ENCODE data around the gene IL12A.
A peak's percentile ranks its signal among the peaks of the same experiment; 100 is the strongest.

IL12A gene

DNA sequence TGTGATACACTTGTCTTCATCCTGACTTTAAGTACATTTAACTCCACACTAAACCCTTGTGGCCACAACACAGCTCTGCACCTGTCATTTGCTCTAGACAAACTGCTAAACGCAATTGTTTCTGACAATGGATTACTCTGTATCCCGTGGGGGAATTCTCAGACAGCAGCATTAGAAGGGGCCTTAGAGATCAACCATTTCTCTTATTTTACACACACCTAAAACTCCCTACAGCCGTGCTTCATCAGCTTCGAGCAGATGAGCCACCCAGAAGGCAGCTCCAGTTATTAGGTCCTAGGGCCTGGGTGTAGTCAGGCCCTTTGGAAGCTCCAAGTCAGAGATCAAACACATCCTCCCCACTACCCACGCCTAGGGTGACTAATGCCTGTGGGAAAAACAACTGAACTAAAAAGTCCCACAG is 1.3 kb upstream of the IL12A start:
- peak; percentile 77 for FAIRE-seq
- no peak for DNase-seq (ENCODE audit: insufficient read length, low spot score)

DNA sequence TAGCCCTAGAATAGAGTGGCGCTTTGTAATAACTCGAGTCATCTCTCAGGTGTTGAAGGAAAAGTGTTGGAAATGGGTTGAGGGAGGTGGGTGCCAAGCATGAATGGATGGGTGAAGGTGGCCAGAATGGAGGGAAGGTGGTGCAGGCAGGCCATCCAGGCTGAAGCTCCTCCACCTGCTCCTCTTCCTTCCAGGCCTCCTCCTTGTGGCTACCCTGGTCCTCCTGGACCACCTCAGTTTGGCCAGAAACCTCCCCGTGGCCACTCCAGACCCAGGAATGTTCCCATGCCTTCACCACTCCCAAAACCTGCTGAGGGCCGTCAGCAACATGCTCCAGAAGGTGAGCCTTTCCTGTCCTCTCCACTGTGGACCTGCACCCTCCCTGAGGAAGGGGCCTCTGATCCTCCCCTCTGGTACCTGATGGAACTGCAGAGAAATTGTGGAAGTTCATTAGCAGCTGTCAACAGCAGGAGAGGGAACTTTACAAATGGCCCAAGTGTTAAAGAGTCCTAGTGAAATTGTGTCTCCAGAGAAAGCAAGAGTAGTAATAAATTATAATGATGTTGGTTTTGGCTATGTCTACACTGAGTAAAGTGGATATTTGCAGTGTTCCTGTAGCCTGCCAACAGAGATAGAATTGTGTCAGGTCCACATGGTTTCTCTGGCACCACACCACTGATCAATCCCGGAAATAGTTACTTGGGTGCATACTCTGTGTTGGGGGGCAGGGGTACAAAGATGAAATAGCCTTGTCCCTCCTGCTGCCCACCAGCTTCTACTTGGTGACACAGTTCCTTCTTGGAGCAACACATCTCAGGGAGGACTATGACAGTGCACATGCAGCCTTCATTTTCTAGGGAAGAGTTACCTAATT is 1.6 kb downstream of the IL12A start:
- DNase-seq (ENCODE audit: insufficient read length, low spot score) (no peak), FAIRE-seq (peak; percentile 39)

DNA sequence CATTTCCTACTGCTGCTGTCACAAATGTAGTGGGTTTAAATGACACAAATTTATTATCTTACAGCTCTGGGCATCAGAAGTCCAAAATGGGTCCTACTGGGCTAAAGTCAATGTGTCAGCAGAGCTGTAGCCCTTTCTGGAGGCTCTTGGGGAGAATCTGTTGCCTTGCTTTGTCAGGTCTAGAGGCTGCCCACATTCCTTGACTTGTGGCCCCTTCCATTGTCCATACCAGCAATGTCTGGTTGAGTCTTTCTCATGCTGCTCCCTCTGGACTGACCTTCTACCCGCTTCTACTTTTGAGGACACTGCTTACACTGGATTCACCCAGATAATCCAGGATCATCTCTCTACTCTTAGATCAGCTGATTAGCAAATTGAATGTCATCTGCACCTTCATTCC is 3.0 kb downstream of the IL12A start:
- FAIRE-seq: no peak
- DNase-seq (ENCODE audit: insufficient read length, low spot score): no peak

DNA sequence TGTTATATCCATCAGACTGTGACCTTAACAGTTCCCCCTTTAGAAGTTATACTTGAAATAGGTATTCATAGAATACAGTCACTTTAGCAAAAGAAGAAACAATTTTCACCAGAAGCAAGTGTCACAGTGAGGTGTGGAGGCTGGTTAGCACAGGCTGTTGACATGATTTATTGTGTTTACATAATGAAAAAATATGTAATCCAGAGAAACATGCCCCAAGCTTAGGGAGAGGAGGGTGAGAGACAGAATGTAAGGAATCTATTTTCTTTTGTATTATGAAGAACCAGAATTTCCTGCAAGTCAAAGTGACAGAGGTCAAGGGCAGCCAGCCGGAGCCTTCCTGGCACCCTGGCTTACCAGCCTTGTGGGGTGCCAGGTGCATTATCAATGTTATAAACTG is 4.0 kb downstream of the IL12A start:
- FAIRE-seq (no peak), DNase-seq (ENCODE audit: insufficient read length, low spot score) (no peak)

DNA sequence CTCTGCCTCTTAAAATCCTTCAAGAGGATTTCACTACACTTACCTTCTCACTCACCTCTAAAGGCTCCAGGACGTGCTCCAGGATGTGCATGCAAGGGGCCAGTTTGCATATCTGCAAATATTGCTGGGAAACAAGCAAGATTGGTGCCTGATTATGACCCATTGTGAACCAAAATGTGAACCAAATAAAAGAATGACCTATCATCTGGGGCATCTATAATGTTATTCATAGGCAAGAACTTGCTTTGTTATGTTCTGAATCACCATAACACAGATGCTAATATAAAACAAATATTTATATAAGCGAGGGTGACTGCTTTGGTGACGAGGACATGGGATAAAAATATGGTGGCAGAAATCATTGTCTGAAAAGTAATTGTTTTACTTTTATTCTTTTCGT is 5.5 kb downstream of the IL12A start:
- DNase-seq (ENCODE audit: insufficient read length, low spot score): no peak

DNA sequence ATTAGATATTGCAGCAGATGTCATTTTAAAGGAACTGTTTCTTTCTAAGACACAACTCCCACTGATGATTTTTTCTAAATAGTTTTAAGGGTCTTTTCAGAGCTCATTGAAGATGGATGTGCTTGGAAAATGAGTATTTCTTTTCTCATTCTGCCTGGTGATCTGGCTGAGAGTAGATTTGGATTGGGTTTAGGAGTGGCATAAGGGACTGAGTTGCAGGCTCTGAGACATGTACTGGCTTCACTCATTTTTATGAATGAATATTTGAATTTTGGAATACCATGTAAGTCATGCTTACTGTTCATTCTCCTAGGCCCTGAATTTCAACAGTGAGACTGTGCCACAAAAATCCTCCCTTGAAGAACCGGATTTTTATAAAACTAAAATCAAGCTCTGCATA is 6.5 kb downstream of the IL12A start:
- FAIRE-seq: no peak

More for the DNA sequence above, 5.5 kb downstream of the IL12A start:
- FAIRE-seq: no peak

DNA sequence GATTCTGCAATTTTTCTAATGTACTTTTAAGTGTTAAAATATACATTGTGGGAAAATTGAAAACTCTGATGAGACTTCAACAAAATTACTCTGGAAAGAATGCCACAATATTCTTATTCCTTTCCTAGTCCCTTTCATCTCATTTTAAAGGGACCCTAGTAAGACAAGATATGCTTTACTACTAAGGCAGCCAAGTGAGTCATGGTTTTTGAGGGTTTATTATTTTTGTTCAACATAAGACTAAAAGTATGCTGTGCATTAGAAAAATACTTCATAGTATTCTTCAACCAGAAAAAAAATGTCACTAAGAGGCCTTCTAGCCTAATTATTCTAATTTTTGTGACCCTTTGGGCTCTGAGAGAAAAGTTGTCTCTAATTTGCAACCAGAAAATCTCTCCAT is 7.4 kb downstream of the IL12A start:
- FAIRE-seq (no peak), DNase-seq (ENCODE audit: insufficient read length, low spot score) (no peak)

More for the DNA sequence above, 6.5 kb downstream of the IL12A start:
- no peak for DNase-seq (ENCODE audit: insufficient read length, low spot score)

DNA sequence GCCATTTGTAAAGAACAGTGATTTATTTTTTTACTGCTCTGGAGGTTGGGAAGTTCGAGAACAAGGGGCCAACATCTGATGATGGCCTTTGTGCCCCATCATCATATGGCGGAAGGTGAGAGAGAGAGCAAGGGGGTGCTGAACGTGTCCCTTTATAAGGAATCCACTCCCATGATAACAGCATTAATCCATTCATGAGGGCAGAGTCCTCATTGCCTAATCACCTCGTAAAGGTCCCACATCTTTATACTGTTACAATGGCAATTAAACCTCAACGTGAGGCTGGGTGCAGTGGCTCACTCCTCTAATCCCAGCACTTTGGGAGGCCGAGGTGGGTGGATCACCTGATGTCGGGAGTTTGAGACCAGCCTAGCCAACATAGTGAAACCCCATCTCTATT is 8.3 kb downstream of the IL12A start:
- FAIRE-seq (no peak), DNase-seq (ENCODE audit: insufficient read length, low spot score) (no peak)

DNA sequence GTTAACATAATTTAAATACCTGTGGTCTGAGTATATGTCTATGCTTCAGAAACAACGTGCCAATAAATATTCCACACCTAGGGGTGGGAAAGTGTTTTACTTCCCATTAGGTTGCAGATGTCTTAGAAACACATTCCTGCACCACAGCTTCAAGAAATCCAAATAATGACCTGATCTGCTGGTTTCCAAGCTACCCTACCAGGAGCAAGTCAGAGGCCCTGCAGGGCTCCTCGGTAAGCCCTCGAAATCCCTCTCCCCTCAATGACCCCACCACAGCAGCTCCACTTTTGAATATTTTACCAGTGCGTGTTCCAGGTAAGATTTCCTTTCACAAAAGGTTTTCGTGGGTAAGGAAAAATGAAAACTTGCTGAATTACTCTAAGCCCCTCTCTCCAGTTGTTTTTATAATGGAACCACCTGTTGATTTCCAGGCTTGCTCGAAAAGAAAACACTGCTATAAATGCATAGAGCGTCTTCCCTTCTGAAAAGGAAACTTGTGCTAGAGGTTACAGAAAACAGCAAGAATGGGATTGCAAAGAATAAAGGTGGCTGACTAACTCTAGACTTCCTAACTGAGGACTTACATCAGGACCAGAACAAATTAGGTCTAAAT is 12.6 kb downstream of the IL12A start:
- FAIRE-seq: no peak
- DNase-seq (ENCODE audit: insufficient read length, low spot score): no peak

DNA sequence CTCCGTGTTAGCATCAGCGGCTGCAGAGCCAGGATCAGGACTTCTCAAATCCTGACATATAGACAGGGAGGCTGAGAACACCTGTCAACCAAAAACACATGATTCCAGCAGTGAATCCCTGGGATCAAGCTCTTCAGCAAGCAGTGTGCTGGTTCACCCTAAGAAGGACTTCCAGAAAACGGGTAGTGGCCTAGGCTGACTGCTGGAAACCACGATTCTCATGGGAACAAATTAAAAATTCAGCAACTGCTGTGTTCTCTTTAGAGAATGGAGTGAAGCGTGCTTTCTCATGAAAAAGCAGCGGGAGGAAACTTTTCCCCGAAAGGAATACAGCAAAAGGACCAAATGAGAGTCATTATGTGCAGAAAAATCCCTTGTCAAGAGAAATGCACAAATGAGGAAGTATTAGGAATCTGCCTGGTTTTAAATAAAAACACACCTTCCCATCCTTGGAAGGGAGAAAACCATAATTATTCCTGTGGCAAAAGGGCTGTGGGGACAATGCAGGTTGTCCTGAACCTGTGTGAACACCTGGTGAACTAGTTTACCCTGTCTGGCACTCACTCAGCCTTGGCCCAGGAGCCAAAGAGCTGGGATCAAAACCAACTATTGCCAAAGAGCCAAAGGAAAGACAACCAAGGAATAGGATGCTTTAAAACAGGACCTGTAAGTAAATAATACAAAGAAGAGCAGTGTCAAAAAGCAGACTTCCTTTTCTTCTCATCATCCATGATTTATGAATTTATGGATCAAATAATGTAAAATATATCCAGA is 13.4 kb downstream of the IL12A start:
- FAIRE-seq (no peak), DNase-seq (ENCODE audit: insufficient read length, low spot score) (no peak)

DNA sequence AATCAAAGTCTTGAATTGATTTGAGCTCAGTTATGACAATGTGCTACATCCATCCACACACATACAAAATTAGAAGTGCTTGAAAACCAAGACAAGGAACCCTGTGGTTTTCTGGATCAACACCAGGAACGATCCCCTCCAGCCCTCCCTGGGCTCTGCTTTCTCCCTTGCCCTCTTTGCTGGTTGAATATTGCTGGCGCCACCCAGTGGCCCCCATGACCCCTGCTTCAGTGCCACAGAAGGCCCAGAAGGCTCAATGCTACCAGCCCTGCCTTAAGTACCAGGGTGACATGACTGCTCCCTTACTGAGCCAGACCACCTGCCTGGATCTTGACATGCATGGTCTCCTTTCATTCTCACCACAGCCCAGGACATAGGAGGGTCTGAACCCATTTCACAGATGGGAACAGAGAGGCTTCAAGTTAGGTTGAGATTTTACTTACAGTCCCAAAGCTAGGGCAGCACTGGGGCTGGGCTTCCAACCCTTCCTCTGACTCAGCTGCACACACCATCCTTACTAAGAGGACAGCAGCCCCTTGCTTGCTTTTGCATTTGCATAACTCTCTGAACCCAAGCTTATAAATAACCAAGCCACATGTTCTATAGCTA is 15.0 kb downstream of the IL12A start:
- DNase-seq (ENCODE audit: insufficient read length, low spot score) (no peak), FAIRE-seq (peak; percentile 87)

DNA sequence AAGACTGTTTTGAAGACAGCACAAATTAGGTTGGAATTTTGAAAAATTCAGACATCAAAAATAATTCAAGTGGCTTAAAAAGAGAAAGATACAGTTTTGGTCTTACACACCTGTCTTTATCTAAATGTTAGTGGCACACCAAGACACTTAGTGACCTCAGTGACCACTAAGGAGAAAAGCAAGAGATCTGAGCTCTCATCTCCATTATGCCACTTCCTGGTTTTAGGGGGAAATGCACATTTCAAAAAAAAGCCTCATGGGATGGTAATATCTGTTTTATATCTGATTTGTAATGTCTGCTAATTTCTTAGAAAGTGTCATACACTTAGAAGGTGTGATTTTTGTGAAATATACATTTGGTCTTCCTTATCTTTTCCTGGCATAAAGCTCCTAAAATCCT is 16.4 kb downstream of the IL12A start:
- DNase-seq (ENCODE audit: insufficient read length, low spot score) (no peak), FAIRE-seq (no peak)

DNA sequence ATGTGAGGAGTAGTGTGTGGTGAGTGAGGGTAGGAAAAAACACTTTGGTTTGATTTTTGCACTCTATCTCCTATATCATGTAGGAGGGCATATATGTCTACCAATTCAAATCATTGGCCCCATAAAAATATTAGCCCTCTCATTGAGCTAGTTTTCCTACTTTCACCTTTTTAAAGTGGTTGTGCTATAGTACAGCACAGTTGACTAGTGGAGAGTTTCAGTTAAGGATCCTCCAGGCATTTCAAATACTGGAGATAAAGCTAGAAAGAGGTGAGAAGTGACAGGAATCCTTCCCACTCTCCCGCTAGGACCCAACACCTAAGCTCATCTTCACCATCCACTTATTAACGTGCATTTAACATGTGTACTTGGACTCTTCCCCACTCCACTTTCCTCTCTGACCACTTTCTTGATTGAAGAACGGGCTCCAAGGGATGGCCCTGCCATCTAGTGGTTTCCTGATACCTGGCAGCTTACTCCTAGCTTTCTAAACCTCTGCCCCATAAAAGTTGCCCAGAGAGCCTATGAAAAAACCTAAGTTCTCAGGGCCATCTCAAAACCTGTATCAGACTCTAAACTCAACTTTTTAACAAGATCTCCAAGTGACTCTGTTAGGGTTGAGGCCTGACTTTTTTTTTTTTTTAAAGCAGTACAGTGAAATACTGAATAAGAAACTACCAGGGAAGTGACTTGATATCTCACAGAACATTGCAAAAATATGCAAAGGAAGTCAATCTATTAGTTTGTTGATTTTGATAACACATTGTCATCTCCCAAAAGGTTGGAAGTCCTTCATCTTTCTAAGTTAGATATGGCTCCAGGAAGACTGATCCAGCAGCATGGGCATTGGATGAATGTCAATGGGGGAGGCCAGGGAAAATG is 17.9 kb downstream of the IL12A start:
- FAIRE-seq (peak; percentile 85), DNase-seq (ENCODE audit: insufficient read length, low spot score) (no peak)

DNA sequence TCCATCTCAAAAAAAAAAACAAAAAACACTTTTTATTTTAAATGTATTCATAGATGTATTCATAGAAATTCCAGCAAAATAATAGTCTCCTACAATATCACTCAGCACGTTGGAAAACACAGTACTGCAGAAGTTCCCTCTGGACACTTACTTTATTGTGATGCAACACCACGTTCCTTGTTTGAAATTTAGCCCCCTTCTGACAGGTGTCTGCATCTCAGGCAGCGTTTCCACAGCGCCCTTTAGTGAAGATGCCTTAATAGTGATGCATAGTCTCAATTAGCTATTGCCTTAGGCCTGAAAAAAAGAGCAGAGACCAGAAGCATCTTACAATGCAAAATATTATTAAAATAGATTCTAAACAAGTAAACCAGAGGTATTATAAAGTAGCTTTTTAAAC is 20.3 kb downstream of the IL12A start:
- DNase-seq (ENCODE audit: insufficient read length, low spot score): no peak

DNA sequence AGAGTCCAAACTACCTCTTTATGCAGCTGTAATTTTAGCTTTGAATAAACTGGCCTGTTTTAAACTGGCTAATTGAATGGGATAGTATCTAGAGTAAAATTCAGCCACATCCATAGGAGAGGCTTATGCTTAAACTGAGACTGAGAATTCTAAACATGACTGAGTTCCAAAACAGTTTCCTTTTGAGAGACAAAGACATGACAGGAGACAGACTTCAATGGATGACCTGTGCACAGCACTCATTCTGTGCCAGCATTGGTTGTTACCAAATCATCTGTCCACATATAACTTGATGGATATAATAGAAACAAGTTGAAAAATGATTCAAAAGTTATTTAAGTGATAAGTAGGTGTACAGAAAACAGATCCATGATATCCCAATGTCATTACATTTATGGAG is 20.9 kb downstream of the IL12A start:
- no peak for DNase-seq (ENCODE audit: insufficient read length, low spot score)
- FAIRE-seq: no peak

More for the DNA sequence above, 20.3 kb downstream of the IL12A start:
- peak; percentile 33 for FAIRE-seq

DNA sequence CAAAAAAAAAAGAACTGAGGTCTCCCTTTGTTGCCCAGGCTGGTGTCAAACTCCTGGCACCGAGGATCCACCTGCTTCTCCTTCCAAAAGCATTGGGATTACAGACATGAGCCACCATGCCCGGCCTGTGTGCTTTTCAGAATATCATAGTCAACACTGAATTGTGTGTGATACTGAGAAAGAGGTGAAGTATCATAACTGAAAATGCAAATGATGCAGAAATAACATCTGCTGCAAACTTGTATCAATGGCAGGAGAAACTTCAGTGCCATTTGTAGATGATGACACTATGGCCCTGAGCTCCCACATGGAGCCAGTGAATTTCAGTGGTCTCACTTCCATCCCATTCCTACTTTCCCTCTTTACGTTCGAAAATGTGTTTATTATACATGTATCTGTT is 21.9 kb downstream of the IL12A start:
- FAIRE-seq (peak; percentile 94), DNase-seq (ENCODE audit: insufficient read length, low spot score) (no peak)

DNA sequence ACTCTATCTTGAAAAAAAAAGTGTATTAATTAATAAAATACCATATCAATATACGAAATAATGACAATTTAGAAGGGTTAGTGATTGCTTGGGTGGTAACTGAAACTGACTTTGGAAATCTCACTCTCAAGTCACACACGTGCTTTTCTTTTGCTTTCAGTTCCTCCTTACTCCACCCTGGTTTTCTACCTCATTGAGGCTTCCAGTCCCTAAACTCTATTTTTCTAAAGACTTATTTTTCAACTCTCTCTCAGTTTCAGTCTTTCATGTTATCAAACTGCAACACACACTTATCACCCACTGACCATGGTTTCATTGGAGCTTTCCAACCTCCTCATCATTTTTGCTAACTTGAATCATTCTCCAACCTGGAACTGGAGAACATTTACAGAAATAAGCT is 23.5 kb downstream of the IL12A start:
- DNase-seq (ENCODE audit: insufficient read length, low spot score): peak; percentile 56
- FAIRE-seq: peak; percentile 98

DNA sequence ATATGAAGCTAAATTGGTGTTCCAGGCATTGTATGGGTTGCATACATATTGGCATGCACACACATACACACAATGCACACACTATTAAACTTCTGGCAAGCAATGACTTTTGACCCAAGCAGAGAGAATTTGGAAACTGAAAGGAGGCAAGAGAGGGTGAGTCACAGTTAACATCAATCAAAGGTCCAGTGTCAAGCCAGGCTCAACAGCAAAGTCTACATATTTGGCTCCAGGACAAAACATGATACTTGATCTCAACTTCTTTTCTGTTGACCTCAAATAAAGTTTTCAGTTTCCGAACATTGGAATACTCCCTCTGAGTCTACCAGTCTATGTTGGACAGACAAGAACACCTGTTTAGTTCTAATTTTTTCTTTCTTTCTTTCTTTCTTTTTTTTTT is 28.3 kb downstream of the IL12A start:
- no peak for DNase-seq (ENCODE audit: insufficient read length, low spot score)
- peak; percentile 40 for FAIRE-seq

DNA sequence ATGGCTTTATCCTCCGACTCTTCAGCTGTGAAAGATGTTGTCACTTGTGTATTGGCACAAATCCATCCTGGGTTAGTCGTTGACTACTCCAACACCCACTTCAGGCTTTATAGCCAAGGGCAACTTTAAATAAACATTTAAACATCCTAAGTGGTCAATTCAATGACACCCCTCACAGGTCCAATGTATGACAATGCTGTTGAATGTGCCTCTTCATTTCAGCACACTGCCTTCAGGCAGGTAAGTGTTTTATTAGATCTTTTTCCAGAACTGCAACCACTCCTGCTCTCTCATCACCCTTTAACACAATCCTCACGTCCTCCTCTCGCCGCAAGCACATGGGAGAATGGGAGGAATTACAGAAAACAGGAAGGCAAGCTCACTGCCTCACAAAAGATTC is 30.3 kb downstream of the IL12A start:
- FAIRE-seq: no peak

DNA sequence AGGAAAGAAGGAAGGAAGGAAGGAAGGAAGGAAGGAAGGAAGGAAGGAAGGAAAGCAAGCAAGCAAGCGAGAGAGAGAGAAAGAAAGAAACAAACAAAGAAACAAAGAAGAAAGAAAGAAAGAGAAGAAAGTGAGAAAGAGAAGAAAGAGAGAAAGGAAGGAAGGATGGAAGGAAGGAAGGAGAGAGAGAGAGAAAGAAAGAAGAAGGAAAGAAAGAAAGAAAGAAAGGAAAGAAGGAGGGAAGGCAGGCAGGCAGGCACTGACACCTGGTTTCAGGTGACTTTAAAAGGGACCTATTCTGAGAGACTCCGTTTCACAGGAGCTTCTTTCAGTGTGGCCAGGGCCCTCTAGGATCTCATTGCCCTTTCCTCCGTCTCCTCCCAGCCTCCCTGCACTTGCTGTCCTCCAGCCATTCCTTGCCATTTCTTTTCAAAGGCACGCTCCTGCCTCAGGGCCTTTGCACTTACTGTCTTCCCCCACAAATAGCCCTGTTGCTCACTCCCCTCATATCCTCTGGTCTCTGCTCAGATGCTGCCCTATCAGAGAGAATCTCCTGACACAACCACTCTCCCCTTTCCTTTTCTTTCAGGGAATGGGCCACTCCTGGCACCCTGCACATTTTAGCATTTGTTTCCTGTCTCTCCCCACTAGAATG is 31.5 kb downstream of the IL12A start:
- DNase-seq (ENCODE audit: insufficient read length, low spot score): no peak
- FAIRE-seq: no peak

More for the DNA sequence above, 30.3 kb downstream of the IL12A start:
- DNase-seq (ENCODE audit: insufficient read length, low spot score): no peak
